Breast epithelium (tissue), 3 donors: Measurements from ENCODE around the gene TNFSF13B.

Source experiments
- POLR2A ChIP-seq: fragments of 450-650 bp; IDR thresholded peaks from one replicate; pipeline ENCODE4 v1.6.1; 2016; ENCODE audit warnings: antibody characterized with exemption, mild to moderate bottlenecking, moderate library complexity
- POLR2AphosphoS5 ChIP-seq, 3 donors: sonication (generic); formaldehyde crosslinking; IDR thresholded peaks; one replicate each; pipeline ENCODE4 v1.6.1; 2017; ENCODE audit warnings: antibody characterized with exemption in 3 of 3
- TF ChIP-seq, protein P1 (sequence below), 3 donors: fragments of 450-650 bp; IDR thresholded peaks; one replicate each; pipeline ENCODE4 v1.5.1; 2016 to 2017; ENCODE audit warnings: antibody characterized with exemption in 3 of 3, mild to moderate bottlenecking in 3 of 3, moderate library complexity in 3 of 3

DNA sequence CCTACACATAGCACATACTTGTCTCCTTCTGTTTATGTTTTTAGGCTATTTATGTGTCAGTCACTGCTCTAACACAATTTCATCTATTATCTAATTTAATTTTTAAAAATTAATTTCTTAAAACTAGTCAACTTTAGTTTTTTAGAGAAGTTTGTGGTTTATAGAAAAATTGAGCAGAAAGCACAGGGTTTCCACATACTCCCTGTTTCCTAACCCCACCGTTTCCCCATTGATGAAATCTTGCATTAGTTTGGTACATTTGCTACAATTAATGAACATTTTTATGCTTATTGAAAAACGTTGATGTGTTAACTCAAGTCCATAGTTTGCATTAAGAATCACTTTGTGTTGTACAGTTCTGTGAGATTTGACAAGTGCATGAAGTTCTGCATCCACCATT, 53.5 kb downstream of the TNFSF13B start:
- TF ChIP-seq, protein P1, sequence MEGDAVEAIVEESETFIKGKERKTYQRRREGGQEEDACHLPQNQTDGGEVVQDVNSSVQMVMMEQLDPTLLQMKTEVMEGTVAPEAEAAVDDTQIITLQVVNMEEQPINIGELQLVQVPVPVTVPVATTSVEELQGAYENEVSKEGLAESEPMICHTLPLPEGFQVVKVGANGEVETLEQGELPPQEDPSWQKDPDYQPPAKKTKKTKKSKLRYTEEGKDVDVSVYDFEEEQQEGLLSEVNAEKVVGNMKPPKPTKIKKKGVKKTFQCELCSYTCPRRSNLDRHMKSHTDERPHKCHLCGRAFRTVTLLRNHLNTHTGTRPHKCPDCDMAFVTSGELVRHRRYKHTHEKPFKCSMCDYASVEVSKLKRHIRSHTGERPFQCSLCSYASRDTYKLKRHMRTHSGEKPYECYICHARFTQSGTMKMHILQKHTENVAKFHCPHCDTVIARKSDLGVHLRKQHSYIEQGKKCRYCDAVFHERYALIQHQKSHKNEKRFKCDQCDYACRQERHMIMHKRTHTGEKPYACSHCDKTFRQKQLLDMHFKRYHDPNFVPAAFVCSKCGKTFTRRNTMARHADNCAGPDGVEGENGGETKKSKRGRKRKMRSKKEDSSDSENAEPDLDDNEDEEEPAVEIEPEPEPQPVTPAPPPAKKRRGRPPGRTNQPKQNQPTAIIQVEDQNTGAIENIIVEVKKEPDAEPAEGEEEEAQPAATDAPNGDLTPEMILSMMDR (IDR thresholded peaks at IDR 0.05), result no peak
- no peak for TF ChIP-seq POLR2A
- TF ChIP-seq POLR2AphosphoS5 (IDR thresholded peaks at IDR 0.05), result no peak
